GM23248 (cell line): ENCODE data around the gene SLC1A7. TPM values are rescaled to one million over a fixed set of nuclear protein-coding genes. Genes with fewer than 3 reads are reported as not detected.

Experiments used
- DNase-seq: peaks from one replicate; pipeline ENCODE4 v3.0.0-alpha.2; 2015
- H2AFZ ChIP-seq: fragments of 200-600 bp; sonication (generic); 2 replicates; pipeline ENCODE4 v1.6.1; 2016; ENCODE audit warnings: antibody characterized with exemption
- H3F3A ChIP-seq: fragments of 200-600 bp; sonication (generic); 2 replicates; pipeline ENCODE4 v1.6.1; 2016; ENCODE audit warnings: mild to moderate bottlenecking, antibody characterized with exemption, mixed run types; ENCODE audit not compliant: insufficient read depth
- H3K27ac ChIP-seq: fragments of 200-600 bp; sonication (generic); 2 replicates; pipeline ENCODE4 v1.5.1; 2016; ENCODE audit warnings: mild to moderate bottlenecking
- H3K27me3 ChIP-seq: fragments of 200-600 bp; sonication (generic); replicated peaks from 2 replicates; pipeline ENCODE4 v1.6.1; 2016; ENCODE audit warnings: mild to moderate bottlenecking; ENCODE audit not compliant: insufficient read depth
- H3K36me3 ChIP-seq: fragments of 200-600 bp; sonication (generic); 2 replicates; pipeline ENCODE4 v1.6.1; 2016; ENCODE audit warnings: low read depth, mild to moderate bottlenecking
- H3K4me1 ChIP-seq: fragments of 200-600 bp; sonication (generic); 2 replicates; pipeline ENCODE4 v1.6.1; 2016; ENCODE audit warnings: mild to moderate bottlenecking; ENCODE audit not compliant: insufficient read depth
- H3K4me2 ChIP-seq: fragments of 200-600 bp; sonication (generic); one replicate; pipeline ENCODE4 v1.6.1; 2016; ENCODE audit warnings: mild to moderate bottlenecking; ENCODE audit not compliant: unreplicated experiment
- H3K4me3 ChIP-seq: fragments of 200-600 bp; sonication (generic); 2 replicates; pipeline ENCODE4 v1.5.1; 2016; ENCODE audit warnings: mild to moderate bottlenecking
- H3K79me2 ChIP-seq: fragments of 200-600 bp; sonication (generic); 2 replicates; pipeline ENCODE4 v1.6.1; 2016; ENCODE audit warnings: mild to moderate bottlenecking; ENCODE audit not compliant: insufficient read depth
- H3K9ac ChIP-seq: fragments of 200-600 bp; sonication (generic); 2 replicates; pipeline ENCODE4 v1.6.1; 2016; ENCODE audit warnings: mild to moderate bottlenecking
- H3K9me2 ChIP-seq: fragments of 200-600 bp; sonication (generic); 2 replicates; pipeline ENCODE4 v1.6.1; 2016; ENCODE audit warnings: mixed run types, mild to moderate bottlenecking, moderate library complexity; ENCODE audit not compliant: insufficient read depth
- H3K9me3 ChIP-seq: fragments of 200-600 bp; sonication (generic); one replicate; pipeline ENCODE4 v1.6.1; 2017; ENCODE audit warnings: low read depth
- H4K20me1 ChIP-seq: fragments of 200-600 bp; sonication (generic); 2 replicates; pipeline ENCODE4 v1.6.0; 2016; ENCODE audit not compliant: insufficient read depth
- EZH2 ChIP-seq: fragments of 200-600 bp; sonication (generic); IDR thresholded peaks from 2 replicates; pipeline ENCODE4 v1.6.1; 2018; ENCODE audit warnings: antibody characterized with exemption, mild to moderate bottlenecking; ENCODE audit not compliant: insufficient read depth, poor library complexity, severe bottlenecking
- EZH2phosphoT487 ChIP-seq: fragments of 200-600 bp; sonication (generic); IDR thresholded peaks from 2 replicates; pipeline ENCODE4 v1.6.1; 2018; ENCODE audit warnings: antibody characterized with exemption, moderate library complexity, mild to moderate bottlenecking, low read depth; ENCODE audit not compliant: insufficient read depth
- WGBS, 2 experiments: methylation state at CpG; one replicate each; pipeline ENCODE4 v1.1.6; 2015 to 2017; ENCODE audit warnings: low lambda C conversion rate in 2 of 2, low coverage in 1 of 2; ENCODE audit errors: missing lambda C conversion rate in 2 of 2; 5-methylcytosine and 5-hydroxymethylcytosine counted together
- in situ Hi-C: fragments of 300-500 bp; cut with MboI; formaldehyde crosslinking; loops from 2 replicates; pipeline ENCODE4 v1.15.0; 2020
- polyA plus RNA-seq: library from polyadenylated mRNA; unstranded; fragments of >200 nt; fragmentation: Nextera tagmentation; extraction: Ambion mirVana; gene quantifications from 2 replicates; pipeline ENCODE4 v1.2.1, GENCODE V29; 2016
- total RNA-seq: library from RNA; depleted of rRNA; stranded (reverse); fragments of >200 nt; shearing (Covaris generic); gene quantifications from 2 replicates; pipeline ENCODE4 v1.2.3, GENCODE V29; 2014; rRNA removed

Gene SLC1A7
- total RNA-seq (0.13 TPM in 1 of 2 replicates, not detected in the other), polyA plus RNA-seq (0.51 and 0.76 TPM in 2 replicates)

GRCh38 chr1:53142226-53142853 is at the start of gene SLC1A7:
TSS of gene SLC1A7 (minus strand) at chr1:53142638. CDS start at chr1:53142449, 189 bp downstream.
- H3K9me2 ChIP-seq, result no peaks in the 10 kb centered on the region
- no peak within 1 kb of the TSS for H3K4me3 ChIP-seq
- H2AFZ ChIP-seq, result no peak within 1 kb of the TSS
- H3K36me3 ChIP-seq, result no peaks in the 10 kb centered on the region
- WGBS, 2 experiments, result 95 to 96% methylated on average over 18 to 21 of the region's 21 CpGs
- no peak for TF ChIP-seq EZH2phosphoT487
- no peak for TF ChIP-seq EZH2
- no peaks in the 10 kb centered on the region for H3K9me3 ChIP-seq
- no peaks in the 10 kb centered on the region for H3K79me2 ChIP-seq
- no peak within 1 kb of the TSS for H3K27ac ChIP-seq
- peaks cover 34% of the 10 kb centered on the region for H3F3A ChIP-seq
- peaks cover 41% of the 10 kb centered on the region for H3K4me1 ChIP-seq
- no peak within 1 kb of the TSS for H3K4me2 ChIP-seq
- no peak within 1 kb of the TSS for H3K9ac ChIP-seq
- in situ Hi-C loops, result no loop called here
- H4K20me1 ChIP-seq, result no peaks in the 10 kb centered on the region
- DNase-seq, result no peak
- no peaks in the 10 kb centered on the region for H3K27me3 ChIP-seq

GRCh38 chr1:53190210-53190611 is 47.8 kb upstream of the SLC1A7 start:
- no peak for DNase-seq
- WGBS, 2 experiments, result 82 to 92% methylated on average over 9 to 10 of the region's 10 CpGs
- H3K4me1 ChIP-seq, result peaks cover 25% of the 10 kb centered on the region
- H3K9me3 ChIP-seq, result no peaks in the 10 kb centered on the region
- no peak overlapping the region for H3K27ac ChIP-seq
- no peak overlapping the region for H2AFZ ChIP-seq
- H3K9ac ChIP-seq, result no peak overlapping the region
- peaks cover 28% of the 10 kb centered on the region for H3F3A ChIP-seq
- TF ChIP-seq EZH2phosphoT487 (no peak), EZH2 (no peak)
- H3K9me2 ChIP-seq, result no peaks in the 10 kb centered on the region
- in situ Hi-C loops, result loop anchor here (10.0 to 25.0 kb wide), 2 partner anchors 285 to 478 kb away; no protein-coding TSS in a partner anchor
- no peak overlapping the region for H3K4me3 ChIP-seq
- H3K79me2 ChIP-seq, result no peaks in the 10 kb centered on the region
- no peaks in the 10 kb centered on the region for H3K27me3 ChIP-seq
- H3K4me2 ChIP-seq, result no peak overlapping the region
- no peaks in the 10 kb centered on the region for H4K20me1 ChIP-seq
- no peaks in the 10 kb centered on the region for H3K36me3 ChIP-seq

- Histone ChIP-seq H4K20me1 (no peaks in the 10 kb centered on the region), H3K79me2 (no peaks in the 10 kb centered on the region), H3K27ac (no peak overlapping the region), H2AFZ (peak overlapping the region; percentile 24; the same call in 1 of the 2 replicates), H3F3A (peaks cover 28% of the 10 kb centered on the region), H3K4me3 (no peak overlapping the region), H3K36me3 (no peaks in the 10 kb centered on the region), H3K9ac (no peak overlapping the region), H3K4me1 (peaks cover 25% of the 10 kb centered on the region), H3K27me3 (no peaks in the 10 kb centered on the region), H3K9me3 (no peaks in the 10 kb centered on the region), H3K9me2 (no peaks in the 10 kb centered on the region), H3K4me2 (no peak overlapping the region)
- 72 to 78% methylated on average over 5 of the region's 5 CpGs for WGBS, 2 experiments
- no peak for TF ChIP-seq EZH2
- TF ChIP-seq EZH2phosphoT487, result no peak
- no peak for DNase-seq
- in situ Hi-C loops, result loop anchor here (10.0 to 25.0 kb wide), 2 partner anchors 374 to 477 kb away; no protein-coding TSS in a partner anchor
Measured at GRCh38 chr1:53189061-53189460, 46.6 kb upstream of the SLC1A7 start.

GRCh38 chr1:53188099-53188498 is 45.7 kb upstream of the SLC1A7 start:
- in situ Hi-C loops, result loop anchor here (10.0 to 25.0 kb wide), 2 partner anchors 373 to 476 kb away; no protein-coding TSS in a partner anchor
- H4K20me1 ChIP-seq, result no peaks in the 10 kb centered on the region
- no peak overlapping the region for H3K9ac ChIP-seq
- no peak for TF ChIP-seq EZH2
- no peak for TF ChIP-seq EZH2phosphoT487
- peak overlapping the region; percentile 24 for H3K4me2 ChIP-seq
- H3K79me2 ChIP-seq, result no peaks in the 10 kb centered on the region
- no peak overlapping the region for H3K4me3 ChIP-seq
- no peaks in the 10 kb centered on the region for H3K9me3 ChIP-seq
- no peaks in the 10 kb centered on the region for H3K9me2 ChIP-seq
- peaks cover 34% of the 10 kb centered on the region for H3K4me1 ChIP-seq
- no peaks in the 10 kb centered on the region for H3K27me3 ChIP-seq
- DNase-seq, result peak; percentile 62
- H3K36me3 ChIP-seq, result no peaks in the 10 kb centered on the region
- H3K27ac ChIP-seq, result peak overlapping the region; percentile 65
- H2AFZ ChIP-seq, result peak overlapping the region; percentile 50; the same call in 1 of the 2 replicates
- WGBS, 2 experiments, result 53 to 59% methylated on average over 4 of the region's 4 CpGs
- peaks cover 35% of the 10 kb centered on the region for H3F3A ChIP-seq
